HG02852 (cell line): ENCODE results near the gene EIF2S3.
"Not testable (repeated sequence)": the region's sequence is repeated elsewhere in the genome, so short reads cannot be mapped to it uniquely, and the experiment has no call there.

Experiments used
- ATAC-seq: cut with Tn5 transposase; IDR thresholded peaks from one replicate; pipeline ENCODE4 v1.9.1; 2021; ENCODE audit warnings: mild to moderate bottlenecking, moderate library complexity; ENCODE audit not compliant: unreplicated experiment

EIF2S3 gene

GRCh38 chrX:24054182-24055042 lies at the start of gene EIF2S3:
Gene EIF2S3, plus strand, starts transcription at chrX:24054956. Its CDS starts 13 bp downstream, at chrX:24054969.
- peak; percentile 90 for ATAC-seq

GRCh38 chrX:24005028-24005427 lies 49.7 kb upstream of the EIF2S3 start:
- ATAC-seq = peak; percentile 46

GRCh38 chrX:24005867-24006266 lies 48.9 kb upstream of the EIF2S3 start:
- ATAC-seq = no peak

GRCh38 chrX:24012266-24012665 lies 42.5 kb upstream of the EIF2S3 start:
- no peak for ATAC-seq

GRCh38 chrX:24014388-24015018 lies 40.3 kb upstream of the EIF2S3 start:
- peak; percentile 83 for ATAC-seq

- no peak for ATAC-seq
Observed at GRCh38 chrX:24017674-24018073, 37.1 kb upstream of the EIF2S3 start.

GRCh38 chrX:24018809-24019208 lies 35.9 kb upstream of the EIF2S3 start:
- ATAC-seq = no peak

- no peak for ATAC-seq
Observed at GRCh38 chrX:24019448-24019847, 35.3 kb upstream of the EIF2S3 start.

- no peak for ATAC-seq
Observed at GRCh38 chrX:24020306-24020876, 34.4 kb upstream of the EIF2S3 start.

- no peak for ATAC-seq
Observed at GRCh38 chrX:24023544-24023943, 31.2 kb upstream of the EIF2S3 start.

GRCh38 chrX:24023972-24024669 lies 30.6 kb upstream of the EIF2S3 start:
- ATAC-seq = peak; percentile 8

GRCh38 chrX:24024819-24025740 lies 29.7 kb upstream of the EIF2S3 start:
- ATAC-seq = peak; percentile 81

- peak; percentile 25 for ATAC-seq
Observed at GRCh38 chrX:24025741-24026403, 28.9 kb upstream of the EIF2S3 start.

GRCh38 chrX:24026432-24026831 lies 28.3 kb upstream of the EIF2S3 start:
- no peak for ATAC-seq

GRCh38 chrX:24027086-24027485 lies 27.7 kb upstream of the EIF2S3 start, which contains the start of gene KLHL15:
Gene KLHL15, minus strand, starts transcription at chrX:24027186. Its CDS starts 20,493 bp downstream, at chrX:24006693.
- no peak for ATAC-seq

GRCh38 chrX:24027985-24028384 lies 26.8 kb upstream of the EIF2S3 start:
- no peak for ATAC-seq

- ATAC-seq = no peak
Observed at GRCh38 chrX:24030597-24030996, 24.2 kb upstream of the EIF2S3 start.

- ATAC-seq = no peak
Observed at GRCh38 chrX:24034485-24034884, 20.3 kb upstream of the EIF2S3 start.

GRCh38 chrX:24037729-24038128 lies 17.0 kb upstream of the EIF2S3 start:
- ATAC-seq = no peak

- ATAC-seq = not testable (repeated sequence)
Observed at GRCh38 chrX:24046060-24046459, 8.7 kb upstream of the EIF2S3 start.
